8988T (cell line): ENCODE measurements around the gene PIR.

Experiments
- DNase-seq: peaks from one replicate; pipeline ENCODE4 v3.0.0; 2011

PIR gene

DNA sequence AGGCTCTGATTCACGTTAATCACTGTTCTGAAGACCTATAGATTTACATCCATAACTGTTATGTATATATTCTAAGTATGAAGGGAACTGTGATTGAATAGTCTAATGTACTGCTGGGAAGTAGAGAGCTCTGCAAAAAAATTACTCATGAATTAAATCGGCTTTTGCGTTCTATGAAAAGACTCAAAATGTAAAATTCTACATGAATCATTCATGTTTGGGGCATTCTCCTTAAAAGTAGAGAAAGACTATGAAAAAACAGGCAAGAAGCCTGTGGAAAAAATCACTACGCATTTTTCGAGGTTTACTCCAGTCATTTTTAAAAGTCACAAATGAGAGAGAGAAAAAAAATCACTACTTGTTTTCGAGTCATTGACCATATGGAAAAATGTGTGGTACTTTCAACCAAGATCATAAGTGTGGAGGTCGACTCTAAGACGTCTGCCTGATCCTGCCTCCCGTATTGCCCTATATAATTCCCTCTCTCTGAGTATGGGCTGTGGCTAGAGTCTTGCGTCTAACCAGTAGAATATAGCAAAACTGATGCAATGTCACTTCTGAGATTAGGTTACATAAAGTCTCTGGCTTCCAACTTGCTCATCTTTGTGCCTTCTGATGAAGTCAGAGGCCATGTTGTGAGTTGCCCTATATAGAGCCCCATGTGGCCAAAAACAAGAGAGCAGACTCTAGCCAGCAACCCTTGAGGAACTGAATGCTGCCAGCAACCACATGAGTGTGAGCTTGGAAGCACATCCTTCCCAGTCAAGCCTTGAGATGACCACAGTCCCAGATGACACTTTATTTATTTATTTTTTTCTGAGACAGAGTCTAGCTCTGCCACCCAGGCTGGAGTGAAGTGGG lies 76.8 kb downstream of the PIR start:
- no peak for DNase-seq

DNA sequence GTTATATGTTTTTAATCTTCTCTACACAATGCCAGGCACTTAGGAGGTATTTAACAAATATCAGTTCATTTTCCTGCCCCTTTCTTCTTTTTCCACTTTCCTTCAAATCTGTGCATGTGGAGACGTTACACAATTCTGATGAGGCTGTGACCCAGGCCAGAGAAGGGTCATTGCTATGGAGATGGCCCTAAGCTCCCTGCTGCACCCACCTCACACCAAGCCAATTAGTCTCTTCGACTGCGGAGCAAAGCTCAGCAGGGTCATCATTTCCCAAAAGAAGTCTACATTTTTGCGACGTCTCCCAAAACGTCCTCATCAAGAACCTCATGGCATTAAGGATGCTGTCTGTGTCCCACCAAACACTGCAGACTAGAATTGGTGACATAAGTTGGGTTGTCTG lies 80.0 kb downstream of the PIR start:
- no peak for DNase-seq

DNA sequence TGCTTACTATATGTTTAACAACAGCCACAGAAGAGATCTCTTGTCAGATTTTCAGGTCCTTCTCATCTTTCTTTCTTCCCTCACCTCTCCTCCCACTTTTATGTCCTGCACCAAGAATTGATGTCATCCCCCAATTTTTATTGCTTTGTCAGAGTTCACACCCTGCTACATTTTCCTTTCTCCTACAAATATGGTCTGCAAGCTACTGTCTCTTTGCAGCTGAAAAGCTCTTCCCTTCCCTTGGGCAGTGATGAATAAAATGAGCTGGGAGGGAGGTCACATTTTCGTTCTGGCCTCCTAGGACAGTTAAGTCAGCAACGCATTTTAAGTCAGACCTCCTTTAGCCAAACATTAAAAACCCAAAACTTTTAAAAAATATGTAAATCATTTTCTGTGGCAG lies 82.2 kb downstream of the PIR start:
- DNase-seq = no peak

- no peak for DNase-seq
Measured at GRCh38 chrX:15410430-15410829, 82.7 kb downstream of the PIR start.

DNA sequence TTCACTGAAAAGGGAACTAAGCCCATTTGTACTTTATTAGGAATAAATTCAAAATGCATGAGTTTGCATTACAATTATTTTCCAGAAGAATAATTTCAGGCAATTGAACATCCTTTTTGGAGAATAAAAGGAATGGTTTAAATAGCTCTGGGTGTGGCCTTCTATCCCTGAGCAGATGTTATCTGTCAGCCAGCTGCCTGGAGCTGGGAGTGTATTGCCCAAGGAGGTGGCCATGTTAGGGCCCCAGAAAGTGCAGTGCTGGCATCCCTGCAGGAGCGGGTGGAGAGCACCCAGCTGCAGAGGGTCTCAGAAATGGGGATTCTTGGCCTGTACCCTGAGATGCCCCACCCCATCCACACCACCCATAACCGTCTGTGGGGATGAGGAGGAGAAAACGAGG lies 87.3 kb downstream of the PIR start:
- DNase-seq = no peak

DNA sequence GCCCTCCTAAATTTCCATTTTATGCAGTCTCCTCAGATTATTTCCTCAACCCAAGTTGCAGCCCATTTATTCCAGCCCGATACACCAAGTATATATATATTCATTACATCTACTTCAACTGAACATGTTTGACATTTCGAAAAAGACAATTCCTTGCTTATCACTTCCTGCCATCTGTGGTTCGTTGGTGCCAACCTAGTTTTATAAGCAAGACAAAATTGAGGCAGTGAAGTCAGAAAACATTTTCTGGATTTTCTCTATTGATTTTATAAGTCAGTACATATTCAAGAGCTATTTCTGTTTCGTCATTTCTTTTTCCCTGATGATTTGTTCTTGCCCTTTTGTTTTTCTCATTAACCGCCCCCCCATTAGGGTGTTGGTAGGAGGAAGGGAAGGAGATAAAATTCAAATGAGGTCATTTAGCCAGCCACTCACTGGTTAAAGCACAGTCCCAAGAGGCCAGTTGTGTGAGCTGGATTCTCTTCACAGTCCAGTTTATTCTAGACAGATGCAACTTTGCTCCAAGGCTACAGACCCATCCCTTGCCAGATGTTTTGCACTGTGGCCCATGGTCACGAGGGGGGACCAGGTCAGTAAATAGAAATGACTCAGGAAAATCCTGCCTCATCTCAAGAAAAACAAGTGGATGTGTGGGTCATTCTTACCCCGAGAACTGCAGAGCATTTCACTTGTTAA lies 88.6 kb downstream of the PIR start:
- no peak for DNase-seq

- DNase-seq = no peak
Measured at GRCh38 chrX:15401378-15401777, 91.8 kb downstream of the PIR start.

- DNase-seq = no peak
Measured at GRCh38 chrX:15399962-15400391, 93.2 kb downstream of the PIR start.

- no peak for DNase-seq
Measured at GRCh38 chrX:15398874-15399273, 94.3 kb downstream of the PIR start.

- DNase-seq = no peak
Measured at GRCh38 chrX:15395789-15396188, 97.3 kb downstream of the PIR start.

GRCh38 chrX:15391850-15392249 lies 101.3 kb downstream of the PIR start:
- no peak for DNase-seq

DNA sequence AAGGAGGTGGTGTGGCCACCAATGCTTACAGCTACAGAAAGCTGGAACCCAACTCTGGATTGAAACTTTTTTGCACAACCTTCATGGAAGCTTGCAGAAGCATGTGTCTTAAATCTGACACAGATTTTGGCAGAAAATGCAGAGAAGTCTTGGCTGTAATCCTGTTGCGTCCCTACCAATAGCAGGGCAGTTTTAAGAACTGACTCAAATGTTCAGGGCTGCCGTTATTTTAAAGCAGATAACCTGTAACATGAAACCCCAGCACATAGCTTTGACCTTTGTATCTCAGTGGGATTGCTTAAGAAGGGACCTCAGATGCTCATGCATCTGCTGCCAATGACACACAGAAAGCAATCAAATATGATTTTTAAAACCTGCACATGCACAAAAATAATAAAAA lies 108.8 kb downstream of the PIR start, which contains the start of gene VEGFD:
Gene VEGFD, minus strand, starts transcription at position 110 of the 400 bp plus-strand sequence. CDS start 467 bp downstream, outside the sequence.
- DNase-seq = no peak

- no peak for DNase-seq
Measured at GRCh38 chrX:15382813-15383212, 110.3 kb downstream of the PIR start.

DNA sequence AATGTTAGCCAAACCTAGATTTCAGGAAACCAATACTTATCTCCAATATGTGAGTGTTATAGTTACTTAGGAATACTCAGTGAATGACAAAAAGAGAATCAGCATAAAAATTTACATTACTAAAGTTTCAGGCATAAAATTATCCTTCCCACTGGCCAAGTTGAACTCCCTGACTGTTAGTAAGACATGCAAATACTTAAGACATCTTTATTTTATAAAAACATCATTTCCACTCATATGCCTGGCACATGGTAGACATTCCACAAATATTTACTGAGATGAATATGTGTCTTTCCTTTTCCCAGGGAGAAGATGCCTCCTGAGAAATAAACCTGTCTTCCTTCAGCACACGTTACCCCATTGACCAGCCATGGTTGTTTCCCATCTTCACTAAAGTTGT lies 116.2 kb downstream of the PIR start:
- DNase-seq = no peak

- DNase-seq = no peak
Measured at GRCh38 chrX:15373976-15374375, 119.2 kb downstream of the PIR start.

DNA sequence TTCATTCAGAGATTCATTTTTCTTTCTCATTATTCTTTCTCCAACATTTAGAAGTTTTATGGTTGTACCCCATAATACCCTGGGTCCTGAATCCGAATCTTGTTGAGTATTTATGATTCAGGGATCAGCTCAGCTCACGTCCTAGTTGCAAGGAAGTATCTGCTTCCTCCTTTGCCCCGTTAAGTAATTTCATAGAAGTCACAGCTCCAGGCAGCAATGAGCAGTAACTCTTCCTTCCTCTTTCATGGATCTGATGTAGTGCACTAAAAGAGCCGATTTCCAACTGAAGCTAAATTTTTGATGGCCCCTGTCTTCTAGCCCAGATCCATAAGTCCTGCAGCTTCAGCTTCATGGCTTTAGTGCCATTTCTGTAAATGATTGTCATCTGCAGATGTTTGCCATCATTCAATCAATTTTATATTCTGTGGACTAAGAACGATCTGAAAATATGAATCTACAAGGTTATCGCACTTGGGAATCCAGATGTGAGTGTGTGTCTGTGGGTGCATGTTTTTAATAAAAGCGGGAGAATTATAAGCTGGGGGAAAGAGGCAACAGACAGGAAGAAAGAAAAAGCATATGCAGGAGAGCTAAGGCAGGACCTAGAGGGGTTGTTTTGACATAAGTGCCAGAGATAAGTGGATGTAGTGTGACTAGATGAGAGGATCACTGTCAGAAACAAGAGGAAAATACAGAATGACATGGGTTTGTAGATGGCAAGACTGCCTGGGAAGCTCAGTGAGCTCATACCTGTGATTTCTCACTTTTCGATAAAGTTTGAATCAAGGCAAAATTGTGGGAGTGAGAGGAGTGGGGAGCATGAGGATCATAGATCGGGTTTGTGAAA lies 126.4 kb downstream of the PIR start:
- DNase-seq = no peak

- DNase-seq = no peak
Measured at GRCh38 chrX:15359701-15360100, 133.4 kb downstream of the PIR start.

GRCh38 chrX:15358533-15358932 lies 134.6 kb downstream of the PIR start:
- DNase-seq = no peak

DNA sequence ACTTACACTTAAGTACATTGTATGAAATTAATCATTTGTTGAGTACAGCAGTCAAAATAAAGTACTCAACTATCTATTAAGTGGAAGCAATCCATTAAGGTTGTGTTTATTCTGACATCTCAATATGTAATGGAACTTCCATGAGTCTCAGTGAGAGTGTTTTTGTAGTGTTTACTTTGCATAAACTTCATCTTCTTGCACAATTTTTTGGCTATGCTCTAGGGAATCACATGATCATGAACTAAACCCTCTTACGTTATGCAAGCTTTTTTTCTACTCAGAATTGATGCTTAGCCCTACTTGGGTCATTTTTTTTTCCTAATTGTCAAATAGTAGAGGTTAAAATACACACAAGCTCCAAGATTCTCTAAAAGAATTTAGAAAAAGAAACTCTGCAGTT lies 136.7 kb downstream of the PIR start:
- no peak for DNase-seq

GRCh38 chrX:15350329-15350996 lies 142.7 kb downstream of the PIR start:
- no peak for DNase-seq

DNA sequence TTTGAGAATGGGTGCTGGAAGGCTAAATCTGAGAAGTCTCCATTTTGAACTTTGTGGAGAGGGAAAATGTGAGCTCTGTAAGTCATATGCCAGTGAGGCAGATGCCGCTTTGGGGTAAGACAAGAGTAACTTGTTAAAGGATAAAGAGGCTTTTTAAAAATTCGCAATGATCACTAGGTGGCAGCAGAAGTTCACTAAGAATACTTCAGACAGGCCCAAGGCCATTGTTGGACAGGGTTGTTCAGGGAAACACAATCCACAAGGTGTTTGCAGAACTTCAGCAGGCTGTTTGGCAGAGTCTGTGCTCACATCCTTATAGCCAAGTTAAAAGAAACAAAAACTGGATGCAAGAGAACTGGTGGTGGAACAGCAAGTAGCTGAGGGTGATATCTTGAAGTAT lies 144.1 kb downstream of the PIR start:
- DNase-seq = no peak

- DNase-seq = no peak
Measured at GRCh38 chrX:15345976-15346375, 147.2 kb downstream of the PIR start.

GRCh38 chrX:15344106-15344505 lies 149.0 kb downstream of the PIR start:
- no peak for DNase-seq
